ENCODE measurements around the gene TREML2. TPM values are rescaled to one million over a fixed set of nuclear protein-coding genes. Genes with fewer than 3 reads are reported as not detected.
"Not testable (repeated sequence)": the region's sequence is repeated elsewhere in the genome, so short reads cannot be mapped to it uniquely, and the experiment has no call there.

Gene TREML2
- polyA plus RNA-seq, 1 donor, result 0.08 TPM

DNA sequence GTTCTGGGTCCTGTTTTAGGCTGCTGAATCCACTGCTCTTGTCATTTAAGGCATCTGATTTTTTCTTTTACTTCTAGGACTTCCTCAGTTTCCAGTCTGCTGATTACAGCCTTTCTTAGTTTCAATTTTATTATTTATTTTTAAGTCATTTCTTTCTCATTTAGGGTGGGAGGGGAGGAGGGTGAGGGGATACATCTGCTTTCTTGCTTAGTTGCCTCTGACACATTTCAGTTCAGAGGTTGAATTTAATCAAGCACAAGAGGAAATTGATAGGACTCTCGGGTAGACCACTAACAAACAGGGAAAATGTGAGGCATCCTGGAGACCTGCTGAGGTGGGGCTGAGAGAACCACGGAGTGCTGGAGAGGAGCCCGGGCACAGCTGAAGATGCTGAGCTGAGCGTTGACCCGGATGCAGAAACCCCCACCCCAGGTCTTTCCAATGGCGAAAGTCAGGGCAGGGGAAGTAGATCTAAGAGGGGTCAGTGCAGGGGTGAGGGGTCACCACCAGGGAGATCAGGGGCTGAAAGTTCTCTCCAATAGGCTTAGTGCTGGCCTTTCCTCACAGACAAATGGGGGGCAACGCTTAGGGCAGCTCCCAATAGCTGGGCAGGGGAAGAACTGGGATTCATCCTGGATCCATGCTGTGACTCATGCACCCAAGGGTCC is 7.6 kb upstream of the TREML2 start:
- DNase-seq, result no peak

DNA sequence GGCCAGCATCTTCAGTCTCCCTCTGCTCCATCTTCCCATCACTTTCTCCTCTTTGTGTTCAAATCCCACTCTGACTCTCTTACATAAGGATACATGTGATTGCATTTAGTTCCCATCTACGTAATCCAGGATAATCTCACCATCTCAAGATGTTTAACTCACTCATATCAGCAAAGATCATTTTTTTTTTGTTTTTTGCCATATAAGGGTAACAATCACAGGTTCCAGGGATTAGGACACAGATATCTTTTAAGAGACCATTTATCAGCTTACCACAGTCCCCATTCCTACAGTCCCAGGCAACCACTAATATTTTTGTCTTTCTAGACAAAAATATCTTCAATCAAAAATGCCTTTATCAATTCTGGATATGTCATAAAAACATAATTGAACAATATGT is 3.2 kb upstream of the TREML2 start:
- DNase-seq, result no peak

DNA sequence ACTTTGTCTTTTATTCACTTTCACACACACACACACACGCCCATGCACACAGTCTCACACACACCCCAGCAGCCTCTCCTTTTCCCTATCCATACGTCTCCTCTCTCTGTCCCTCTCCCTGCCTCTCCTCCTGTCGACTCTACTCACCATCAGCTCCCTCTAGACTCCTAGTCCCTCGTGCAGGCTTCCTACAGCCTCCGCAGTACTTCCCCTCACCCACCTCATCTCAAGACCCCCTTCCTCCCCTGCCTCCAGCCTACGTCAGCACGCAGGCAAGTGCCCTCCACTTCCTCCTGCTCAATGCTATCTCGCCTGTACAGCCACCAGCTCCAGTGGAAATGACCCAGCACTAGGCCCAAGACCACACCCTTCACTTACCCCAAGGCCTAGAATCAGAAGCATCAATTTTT is 820 bp upstream of the TREML2 start:
- no peak for DNase-seq

DNA sequence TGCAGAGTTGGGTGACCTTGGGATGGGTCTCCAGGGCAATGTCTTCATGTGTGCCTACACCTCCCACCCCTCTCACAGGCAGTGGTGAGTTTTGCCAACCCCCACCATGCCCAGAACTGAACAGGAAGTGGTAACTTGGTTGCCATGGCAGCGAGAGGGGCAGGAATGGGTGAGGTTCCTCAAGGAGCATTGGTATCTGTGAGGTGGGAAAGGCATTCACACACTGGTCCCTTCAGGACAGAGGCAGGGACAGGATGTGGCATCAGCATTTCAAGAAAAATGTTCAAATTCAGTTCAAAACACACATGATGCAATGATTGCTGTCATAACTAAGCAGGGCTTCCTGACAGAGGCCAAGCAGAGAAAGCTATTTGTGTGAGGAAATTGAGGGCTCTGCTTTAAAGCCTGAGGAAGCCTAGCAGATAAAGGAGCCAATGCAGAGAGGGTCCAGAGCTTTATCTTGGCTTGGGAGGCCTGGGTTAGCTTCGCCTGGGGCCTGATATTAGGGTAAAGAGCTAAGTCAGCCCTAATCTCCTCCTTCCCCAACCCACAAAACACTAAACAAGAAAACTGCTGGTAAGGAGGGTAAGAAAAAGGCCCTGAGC is 551 bp downstream of the TREML2 start:
- no peak for DNase-seq

DNA sequence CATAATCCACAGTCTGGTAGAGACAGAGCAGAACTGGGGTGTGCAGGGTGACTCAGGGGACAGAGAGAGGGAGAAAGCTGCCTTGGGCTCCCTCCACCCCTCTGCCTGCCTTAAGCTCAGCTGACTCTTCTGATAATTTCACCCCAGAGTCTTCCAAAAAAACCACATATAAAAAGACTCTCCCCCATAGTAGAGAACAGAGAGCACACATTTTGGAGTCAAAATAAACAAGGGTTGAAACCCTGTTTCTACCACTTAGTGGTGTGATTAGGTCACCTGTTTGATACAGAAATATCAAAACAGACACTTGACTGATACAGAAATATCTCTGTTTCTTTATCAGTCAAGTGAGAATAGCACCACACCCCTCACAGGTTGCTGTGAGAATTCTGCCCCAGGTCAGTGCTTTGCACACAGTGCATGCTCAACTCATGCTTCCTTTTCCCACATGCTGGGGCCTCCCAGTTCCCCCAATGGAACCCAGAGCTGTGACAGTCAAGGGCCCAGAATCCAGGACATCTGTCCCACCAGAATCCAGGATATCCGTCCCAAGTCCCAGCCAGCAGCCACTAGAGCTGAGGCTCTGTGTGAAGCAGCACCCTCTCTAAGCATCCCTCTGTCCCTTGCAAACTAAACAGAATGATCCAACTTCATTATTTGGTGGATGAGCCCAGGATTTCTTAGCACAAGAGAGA is 1.2 kb downstream of the TREML2 start:
- DNase-seq, result no peak

DNA sequence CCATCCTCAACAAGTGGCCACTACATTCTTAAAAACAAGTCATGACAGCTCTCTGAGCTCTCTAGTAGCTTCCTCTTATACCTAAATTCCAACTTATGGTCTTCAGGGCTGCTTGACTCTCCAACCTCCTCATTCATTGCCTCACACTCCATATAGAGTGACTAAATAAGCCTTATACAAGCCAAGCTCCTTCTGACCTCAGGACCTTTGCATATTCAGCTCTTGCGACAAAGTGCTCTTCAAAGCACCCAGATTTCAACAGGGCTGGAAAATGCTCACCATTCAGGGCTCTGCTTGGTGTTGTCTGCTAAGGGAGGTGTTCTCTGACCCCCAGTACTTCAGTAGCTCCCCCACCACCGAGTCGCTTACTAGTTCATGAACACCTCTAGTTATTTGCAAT is 3.7 kb downstream of the TREML2 start:
- no peak for DNase-seq

DNA sequence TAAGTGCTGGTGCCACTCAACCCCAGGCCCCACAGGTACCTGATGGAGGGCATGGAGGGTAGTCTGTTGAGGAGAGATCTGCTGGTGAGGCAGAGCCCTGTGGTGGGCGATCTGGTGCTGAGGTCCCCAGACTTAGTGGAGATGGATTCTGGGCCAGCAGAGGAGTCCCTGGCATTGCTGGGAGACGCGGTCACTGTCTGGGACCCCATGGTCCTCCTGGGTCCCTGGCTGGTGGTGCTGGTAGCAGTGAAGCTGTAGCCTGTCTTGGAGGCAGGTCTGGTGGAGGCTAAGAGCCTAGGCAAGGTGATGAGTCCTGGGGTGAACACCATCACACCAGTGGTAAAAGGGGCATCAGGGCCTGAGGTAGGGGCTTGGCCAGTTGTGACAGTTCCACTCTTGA is 6.6 kb downstream of the TREML2 start:
- no peak for DNase-seq

DNA sequence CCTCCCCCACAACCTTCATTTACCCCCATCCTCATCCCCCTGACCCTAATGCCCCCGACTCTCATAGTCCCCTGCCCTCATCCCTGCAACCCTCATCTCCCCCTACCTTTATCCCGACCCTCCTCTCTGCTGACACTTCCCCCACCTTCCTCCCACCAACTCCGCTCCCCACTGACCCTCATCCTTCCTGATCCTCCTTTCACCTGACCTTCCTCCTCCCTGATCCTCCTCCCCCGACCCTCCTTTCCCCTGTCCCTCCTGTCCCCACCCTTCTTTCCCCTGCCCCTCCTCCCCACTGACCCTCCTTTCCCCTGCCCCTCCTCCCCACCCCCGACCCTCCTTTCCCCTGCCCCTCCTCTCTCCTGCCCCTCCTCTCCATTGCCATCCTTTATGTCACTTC is 7.1 kb downstream of the TREML2 start:
- DNase-seq, result no peak

DNA sequence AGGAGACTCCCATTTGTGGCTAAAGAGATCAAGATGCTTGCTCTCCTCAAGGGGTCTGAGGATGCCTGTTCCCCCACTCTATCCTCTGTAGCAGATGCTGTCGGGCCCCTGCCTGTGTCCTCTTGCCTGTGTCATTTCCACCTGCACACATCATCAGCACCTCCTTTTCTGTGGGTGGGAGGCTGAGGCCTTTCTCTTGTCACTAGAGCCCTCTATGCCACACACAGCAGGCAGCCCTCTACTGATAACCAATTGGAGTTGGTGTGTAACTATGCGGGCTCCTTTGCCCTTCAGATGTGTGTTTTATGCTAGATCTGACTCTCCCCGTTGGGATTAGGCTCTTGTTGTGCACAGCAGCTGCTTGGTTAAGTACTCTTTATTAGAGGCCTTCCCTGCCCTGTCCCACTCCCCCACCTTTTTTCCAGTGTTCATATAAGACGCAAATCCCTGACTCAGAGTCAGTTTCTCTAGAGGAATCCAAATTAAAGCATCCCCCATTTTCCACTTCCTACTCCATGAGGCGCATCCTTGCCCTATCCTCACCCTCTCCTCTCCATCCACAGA is 7.7 kb downstream of the TREML2 start:
- no peak for DNase-seq

DNA sequence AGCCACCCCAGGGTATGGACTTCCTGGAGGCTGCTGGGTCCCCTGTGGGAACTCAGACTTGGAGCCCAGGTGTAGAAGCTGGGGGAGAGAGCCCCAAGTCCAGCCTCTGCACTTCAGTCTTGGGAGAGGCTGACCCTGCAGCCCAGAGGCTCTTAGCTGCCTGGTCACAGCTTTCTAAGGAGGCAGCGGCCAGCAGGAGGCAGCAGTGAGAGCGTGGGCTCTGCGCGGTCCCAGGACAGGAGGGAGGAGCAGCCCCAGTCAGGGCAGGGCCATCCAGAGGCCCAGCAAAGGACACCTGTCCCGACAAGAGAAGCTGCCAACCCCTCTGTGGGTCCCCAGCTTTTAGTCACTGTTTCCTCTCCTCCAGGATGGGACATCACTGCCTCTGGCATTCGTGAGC is 9.4 kb downstream of the TREML2 start:
- no peak for DNase-seq

DNA sequence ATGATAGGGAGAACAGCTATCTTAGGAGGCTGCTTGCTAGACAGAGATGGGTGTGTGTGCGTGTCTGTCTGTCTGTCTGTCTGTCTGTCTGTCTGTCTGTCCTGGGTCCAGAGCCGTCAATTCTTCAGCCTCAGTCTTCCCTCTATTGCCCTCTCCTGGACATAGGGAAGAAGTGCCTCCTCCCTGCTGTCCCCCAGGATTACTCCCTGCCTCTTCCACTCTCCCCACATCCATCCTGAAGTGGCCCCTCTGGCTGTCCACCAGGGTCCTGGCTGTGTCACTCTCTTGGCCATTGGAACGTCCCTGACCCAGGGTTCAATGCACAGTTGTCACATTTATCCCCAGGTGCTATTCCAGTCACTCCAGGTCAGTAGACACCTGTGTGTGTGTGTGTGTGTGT is 10.2 kb downstream of the TREML2 start:
- no peak for DNase-seq

DNA sequence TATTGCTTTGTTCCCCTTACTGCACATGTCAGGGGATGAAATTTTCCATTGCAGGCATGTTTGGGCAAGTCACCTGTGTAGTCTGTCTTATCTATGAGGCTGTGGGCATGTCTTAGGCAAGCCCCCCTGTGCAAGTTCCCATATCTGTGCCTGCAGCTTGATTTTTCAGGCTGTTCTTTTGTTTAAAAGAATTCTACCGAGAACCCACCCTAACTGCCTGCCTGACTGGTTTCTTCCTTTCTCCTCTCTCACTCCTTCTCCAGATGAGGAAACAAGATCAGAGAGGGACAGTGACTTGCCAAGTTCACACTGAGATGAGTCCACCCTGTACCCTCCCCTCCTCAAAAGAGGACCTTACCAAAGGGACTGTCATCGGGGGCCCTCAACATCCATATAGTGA is 11.0 kb downstream of the TREML2 start:
- no peak for DNase-seq

DNA sequence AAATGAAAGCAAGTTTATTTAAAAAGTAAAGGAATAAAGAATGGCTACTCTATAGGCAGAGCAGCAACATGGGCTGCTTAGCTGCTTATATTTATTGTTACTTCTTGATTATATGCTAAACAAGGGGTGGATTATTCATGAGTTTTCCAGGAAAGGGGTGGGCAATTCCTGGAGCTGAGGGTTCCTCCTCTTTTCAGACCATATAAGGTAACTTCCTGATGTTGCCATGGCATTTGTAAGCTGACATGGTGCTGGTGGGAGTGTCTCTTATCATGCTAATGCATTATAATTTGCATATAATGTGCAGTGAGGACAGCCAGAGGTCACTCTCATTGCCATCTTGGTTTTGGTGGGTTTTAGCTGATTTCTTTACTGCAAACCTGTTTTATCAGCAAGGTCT is 11.9 kb downstream of the TREML2 start:
- DNase-seq, result not testable (repeated sequence)

DNA sequence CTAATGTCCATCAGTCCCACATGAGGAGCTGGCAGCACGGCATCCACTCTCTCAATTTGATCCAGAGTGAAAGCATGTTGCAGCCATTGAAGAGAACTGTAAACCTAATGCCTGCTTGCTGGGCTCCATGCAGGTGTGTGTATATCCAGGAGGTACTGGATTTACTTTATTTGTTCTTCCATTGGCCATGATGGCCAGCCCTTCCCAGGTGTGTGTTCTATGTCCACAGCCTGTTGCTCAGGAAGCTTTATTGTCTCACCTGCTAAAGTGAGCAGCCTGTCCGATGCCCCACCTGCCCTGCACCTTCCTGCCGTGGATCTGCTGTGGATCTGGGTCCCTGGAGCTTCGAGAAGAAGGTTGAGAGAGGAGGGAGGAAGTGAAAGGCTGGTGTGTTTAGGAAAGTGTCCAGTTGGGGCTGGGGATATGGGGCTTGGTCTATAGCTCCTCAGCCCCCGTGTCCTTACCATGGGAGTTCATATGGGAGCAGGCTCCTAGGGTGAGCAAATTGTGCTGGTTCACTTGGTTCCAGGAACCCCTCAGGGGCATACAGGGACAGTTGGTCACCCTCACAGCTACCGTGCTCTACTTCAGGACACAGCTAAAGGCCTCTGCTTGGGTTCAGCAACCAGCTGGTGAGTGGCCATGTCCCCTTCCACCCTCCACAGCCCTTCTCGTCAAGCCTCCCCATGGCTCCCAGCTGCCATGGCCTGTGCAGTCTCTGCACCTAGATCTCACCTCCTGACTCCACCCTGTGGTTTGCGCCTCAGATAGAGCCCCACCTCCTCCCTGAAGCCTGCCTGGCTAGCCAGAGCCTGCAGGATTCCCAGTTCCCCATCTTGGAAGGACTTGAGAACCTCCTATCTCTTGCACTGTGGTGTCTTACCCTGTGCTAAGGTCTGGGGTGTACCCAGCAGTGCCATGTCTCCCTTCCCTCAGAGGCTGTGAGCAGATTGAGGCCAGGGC is 12.7 kb downstream of the TREML2 start:
- no peak for DNase-seq

DNA sequence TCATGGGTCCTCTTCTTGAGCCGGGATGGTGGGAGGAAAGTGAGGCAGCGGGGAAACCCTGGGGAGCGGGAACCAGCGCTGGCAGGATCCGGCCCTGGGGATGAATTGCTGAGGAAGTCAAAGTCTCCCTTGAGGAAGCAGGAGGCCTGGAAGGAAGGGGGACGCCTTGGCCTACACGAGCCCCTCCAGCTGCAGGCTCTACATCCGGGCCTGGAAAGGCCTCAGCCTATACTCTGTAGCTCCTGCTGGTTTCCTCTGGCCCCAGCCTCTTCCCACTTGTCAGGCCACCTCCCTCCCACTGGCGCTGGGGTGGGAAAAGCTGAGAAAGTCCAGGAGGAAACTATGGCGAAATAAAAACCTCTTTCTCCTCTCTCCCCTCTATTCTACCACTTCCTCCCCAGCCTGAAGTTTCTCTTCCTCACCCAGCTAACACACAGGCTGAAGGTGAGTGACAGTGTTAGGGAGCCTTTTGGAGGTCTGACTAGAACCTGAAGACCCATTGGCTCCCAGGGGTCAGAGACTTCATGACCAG is 14.9 kb downstream of the TREML2 start:
- no peak for DNase-seq

DNA sequence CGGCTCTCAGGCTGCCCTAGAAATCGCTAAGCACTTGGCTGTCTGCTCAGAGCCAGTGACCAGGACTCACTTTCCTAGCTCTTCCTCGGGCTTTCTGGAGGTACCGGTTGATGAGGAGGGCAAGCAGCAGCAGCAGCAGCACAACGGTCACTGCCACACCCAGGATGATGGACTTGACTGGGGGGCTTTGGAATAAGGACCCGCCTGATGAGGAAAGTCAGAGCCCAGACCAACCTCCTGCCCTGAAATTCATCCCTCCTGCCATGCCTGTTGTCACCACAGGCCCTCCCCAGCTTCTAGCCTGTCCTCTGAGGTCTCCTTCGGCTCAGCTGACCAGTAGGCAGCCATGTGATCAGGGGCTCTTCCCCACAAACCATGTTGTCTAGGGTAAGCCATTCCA is 16.2 kb downstream of the TREML2 start:
- no peak for DNase-seq

DNA sequence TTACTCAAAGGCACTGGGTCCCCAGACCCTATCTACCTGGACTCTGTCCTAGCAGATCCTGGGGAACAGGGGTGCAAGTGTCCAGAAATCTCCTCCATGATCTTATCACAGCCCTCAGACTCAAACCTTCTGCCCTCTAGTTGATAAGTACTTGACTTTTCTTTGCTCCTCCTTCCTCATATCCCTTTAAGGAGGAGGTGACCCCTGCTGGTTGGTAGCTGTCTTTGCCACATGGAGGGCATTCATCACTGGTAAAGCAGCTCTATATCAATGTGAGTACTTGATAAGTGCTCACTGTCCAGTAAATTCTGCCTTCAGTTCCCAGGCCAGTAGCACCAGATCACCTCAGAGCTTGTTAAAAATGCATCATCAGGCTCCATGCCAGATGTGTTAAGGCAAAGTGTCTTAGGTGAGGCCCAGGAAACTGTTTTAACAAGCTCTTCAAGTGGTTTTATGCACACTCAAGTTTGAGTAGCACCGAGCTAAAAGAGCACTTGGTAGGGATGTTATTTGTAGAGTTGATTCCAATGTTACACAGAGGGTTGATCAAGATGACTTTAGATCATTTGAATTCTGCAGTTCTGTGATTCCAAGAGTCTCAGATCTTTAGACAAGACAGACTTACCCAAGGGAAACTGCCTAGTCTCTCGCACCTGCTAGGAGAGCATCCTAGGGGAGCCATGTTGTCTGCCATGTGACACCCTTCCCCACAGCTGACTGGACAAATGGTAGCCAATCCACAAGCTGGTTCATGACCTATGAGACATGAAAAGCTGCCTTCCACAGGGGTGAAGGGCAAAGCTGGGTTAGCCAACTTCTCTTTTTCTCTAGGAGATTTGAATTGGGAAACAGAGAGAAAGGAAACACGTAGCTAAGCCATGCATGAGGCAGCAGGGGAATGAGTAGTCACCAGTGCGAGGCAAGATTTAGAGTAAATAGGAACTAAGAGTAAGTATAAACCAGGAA is 18.6 kb downstream of the TREML2 start:
- no peak for DNase-seq

DNA sequence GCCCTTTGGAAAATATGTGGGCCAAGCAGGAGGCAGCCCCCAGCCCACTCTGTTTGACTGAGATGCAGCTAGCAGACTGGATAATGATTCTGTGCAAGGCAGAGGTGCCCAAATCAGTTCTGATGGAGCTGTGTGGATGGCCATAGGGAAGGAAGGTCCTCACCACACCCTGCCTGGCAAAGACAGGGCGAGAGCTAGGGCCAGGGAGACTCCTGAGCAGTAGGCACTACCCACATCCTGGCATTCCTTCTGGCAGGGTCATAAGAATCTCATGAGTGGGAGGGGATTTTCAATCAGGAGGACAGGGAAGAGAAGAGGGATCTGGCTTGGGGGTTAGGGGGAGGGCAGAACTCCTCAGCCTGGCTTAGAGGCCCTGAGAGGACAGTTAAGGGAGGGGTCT is 19.4 kb downstream of the TREML2 start:
- DNase-seq, result no peak

DNA sequence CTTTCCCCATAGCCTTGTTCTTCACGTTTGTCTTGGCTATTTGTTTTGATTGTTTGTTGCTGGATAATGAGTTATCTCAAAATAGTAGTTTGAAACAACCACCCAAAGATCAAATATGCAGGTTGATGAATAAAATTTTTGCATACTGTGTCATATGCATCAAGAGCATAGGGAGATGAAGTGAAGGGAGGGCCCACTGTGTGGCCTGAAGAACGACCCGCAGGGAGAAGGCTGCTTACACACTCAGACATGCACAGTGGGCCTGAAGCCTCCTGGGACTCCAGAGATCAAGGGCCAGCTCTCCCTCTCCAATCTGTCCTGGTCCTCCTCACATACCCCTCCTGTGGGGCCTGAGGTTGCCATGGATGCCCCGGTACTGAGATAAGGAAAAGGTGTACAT is 21.8 kb downstream of the TREML2 start:
- no peak for DNase-seq

DNA sequence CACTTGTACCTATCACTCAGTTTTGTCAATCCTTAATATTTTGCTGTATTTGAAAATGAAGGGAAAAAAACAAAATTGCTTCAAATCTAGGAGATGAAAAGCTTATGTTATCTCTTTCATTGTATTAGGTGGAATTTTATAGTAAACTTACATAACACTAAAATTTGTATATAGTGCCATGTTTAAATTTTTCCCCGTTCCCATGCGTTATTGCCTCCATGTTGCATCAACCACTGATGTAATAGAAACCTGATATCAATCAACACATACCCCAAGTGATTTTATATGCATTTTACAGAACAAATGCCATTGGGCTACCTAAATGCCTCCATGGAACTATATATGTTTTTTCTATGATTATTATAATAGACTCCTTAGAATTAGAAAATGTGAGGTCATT is 23.3 kb downstream of the TREML2 start:
- DNase-seq, result no peak

DNA sequence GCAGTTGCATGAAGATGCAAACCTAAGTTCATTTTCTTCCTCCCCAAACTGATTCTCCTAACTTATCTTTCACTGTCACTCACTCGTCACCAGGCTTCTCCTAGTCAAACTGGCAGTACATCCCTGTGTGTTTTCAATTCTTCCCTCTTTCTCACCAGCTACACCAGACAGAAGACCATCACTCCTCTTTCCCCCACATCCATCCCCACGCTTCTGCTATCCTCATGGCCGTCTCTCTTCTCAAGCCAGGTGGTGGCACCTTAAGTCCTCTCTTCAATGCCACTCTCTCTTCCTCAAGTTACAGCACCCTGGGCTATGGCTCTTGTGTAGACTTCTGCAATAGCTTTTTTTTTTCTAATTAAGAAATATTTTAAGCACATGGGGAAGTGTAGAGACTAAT is 23.7 kb downstream of the TREML2 start:
- no peak for DNase-seq
